Tibial artery (tissue), 4 donors: ENCODE measurements around the gene SLC22A3.
A peak's percentile ranks its signal among the peaks of the same experiment; 100 is the strongest.

Experiments
- DNase-seq, 2 donors: peaks; one replicate each; pipeline ENCODE4 v3.0.0-alpha.2; 2019
- H3K27ac ChIP-seq, 2 donors: fragments of 200-600 bp; sonication (generic) in 1 of 2; 1 replicate in 1 of 2; 2 replicates in 1 of 2; pipeline ENCODE4 v1.5.1; 2018 to 2019; ENCODE audit warnings: mild to moderate bottlenecking in 1 of 2
- H3K27me3 ChIP-seq, 2 donors: fragments of 200-600 bp; sonication (generic) in 1 of 2; one replicate each; pipeline versions ENCODE4 v1.5.1 to v1.6.0; 2016 to 2019
- H3K36me3 ChIP-seq, 3 donors: fragments of 200-600 bp; sonication (generic) in 2 of 3; one replicate each; pipeline ENCODE4 v1.5.1; 2016 to 2019; ENCODE audit warnings: mild to moderate bottlenecking in 2 of 3
- H3K4me1 ChIP-seq, 4 donors: fragments of 200-600 bp; sonication (generic) in 2 of 4; 1 replicate in 3 of 4; 2 replicates in 1 of 4; pipeline ENCODE4 v1.5.1; 2016 to 2019
- H3K4me3 ChIP-seq, 2 donors: fragments of 200-600 bp; sonication (generic) in 1 of 2; 1 replicate in 1 of 2; 2 replicates in 1 of 2; pipeline ENCODE4 v1.5.1; 2018 to 2019; ENCODE audit warnings: mild to moderate bottlenecking in 2 of 2
- H3K9me3 ChIP-seq, 3 donors: fragments of 200-600 bp; sonication (generic) in 1 of 3; one replicate each; pipeline ENCODE4 v1.5.1; 2016 to 2019
- CTCF ChIP-seq, 2 experiments: fragments of 200-600 bp in 1 of 2; fragments of 450-650 bp in 1 of 2; IDR thresholded peaks; one replicate each; pipeline ENCODE4 v1.5.1; 2017 to 2019; ENCODE audit warnings: antibody characterized with exemption in 2 of 2, mild to moderate bottlenecking in 1 of 2, moderate library complexity in 1 of 2
- intact Hi-C: fragments of 100-400 bp; cut with DNase I; formaldehyde crosslinking; loops from one replicate; pipeline ENCODE4 v1.15.0; 2023; ENCODE audit warnings: low total_unique reads

Gene SLC22A3

GRCh38 chr6:160330619-160331018 is 17.6 kb upstream of the SLC22A3 start:
- intact Hi-C loops, result no loop called here
- Histone ChIP-seq H3K9me3 (no peaks in the 10 kb centered on the region), H3K4me1 (peaks cover 0 to 55% (median 35%) of the 10 kb centered on the region in 4 donors), H3K4me3 (no peak overlapping the region), H3K36me3 (no peaks in the 10 kb centered on the region), H3K27me3 (no peaks in the 10 kb centered on the region), H3K27ac (peak overlapping the region; percentile 76 to 82)
- DNase-seq, result no peak
- TF ChIP-seq CTCF (IDR thresholded peaks at IDR 0.05), result no peak

- Histone ChIP-seq H3K4me3 (no peak overlapping the region), H3K27me3 (no peaks in the 10 kb centered on the region), H3K4me1 (peaks cover 0 to 55% (median 35%) of the 10 kb centered on the region in 4 donors), H3K9me3 (no peaks in the 10 kb centered on the region), H3K27ac (peak overlapping the region; percentile 76 to 82), H3K36me3 (no peaks in the 10 kb centered on the region)
- intact Hi-C loops, result no loop called here
- TF ChIP-seq CTCF (IDR thresholded peaks at IDR 0.05), result no peak
- DNase-seq, result no peak
Measured at GRCh38 chr6:160331204-160331603, 17.0 kb upstream of the SLC22A3 start.

DNA sequence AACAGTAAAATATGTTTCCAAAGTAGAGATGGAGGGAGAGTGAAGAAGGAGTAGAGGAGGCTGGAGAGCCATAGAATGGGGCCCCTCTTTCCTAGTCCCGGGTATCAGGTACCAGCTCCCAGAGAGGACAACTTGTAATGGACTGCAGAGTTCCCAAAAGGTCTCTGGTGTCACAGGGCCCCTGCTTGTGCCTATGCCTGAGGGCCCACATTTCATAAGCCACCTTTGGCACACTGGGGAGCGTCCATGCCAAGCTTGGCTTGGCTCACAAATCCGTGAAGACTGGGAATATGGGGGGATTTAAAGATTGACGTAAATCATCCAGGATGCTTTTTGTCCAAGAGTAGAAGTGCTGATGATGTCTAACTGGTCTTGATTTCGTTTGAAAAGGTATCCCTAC is 16.4 kb upstream of the SLC22A3 start:
- Histone ChIP-seq H3K9me3 (no peaks in the 10 kb centered on the region), H3K27me3 (no peaks in the 10 kb centered on the region), H3K27ac (peak overlapping the region in 1 of 2 donors; percentile 13), H3K4me1 (peaks cover 0 to 55% (median 35%) of the 10 kb centered on the region in 4 donors), H3K4me3 (no peak overlapping the region), H3K36me3 (no peaks in the 10 kb centered on the region)
- TF ChIP-seq CTCF (IDR thresholded peaks at IDR 0.05), result no peak
- intact Hi-C loops, result no loop called here
- DNase-seq, result no peak

GRCh38 chr6:160333101-160333500 is 15.1 kb upstream of the SLC22A3 start:
- TF ChIP-seq CTCF (IDR thresholded peaks at IDR 0.05), result no peak
- Histone ChIP-seq H3K36me3 (no peaks in the 10 kb centered on the region), H3K4me1 (peaks cover 0 to 52% (median 35%) of the 10 kb centered on the region in 4 donors), H3K9me3 (no peaks in the 10 kb centered on the region), H3K27me3 (no peaks in the 10 kb centered on the region), H3K4me3 (no peak overlapping the region), H3K27ac (no peak overlapping the region)
- intact Hi-C loops, result no loop called here
- DNase-seq, result no peak

DNA sequence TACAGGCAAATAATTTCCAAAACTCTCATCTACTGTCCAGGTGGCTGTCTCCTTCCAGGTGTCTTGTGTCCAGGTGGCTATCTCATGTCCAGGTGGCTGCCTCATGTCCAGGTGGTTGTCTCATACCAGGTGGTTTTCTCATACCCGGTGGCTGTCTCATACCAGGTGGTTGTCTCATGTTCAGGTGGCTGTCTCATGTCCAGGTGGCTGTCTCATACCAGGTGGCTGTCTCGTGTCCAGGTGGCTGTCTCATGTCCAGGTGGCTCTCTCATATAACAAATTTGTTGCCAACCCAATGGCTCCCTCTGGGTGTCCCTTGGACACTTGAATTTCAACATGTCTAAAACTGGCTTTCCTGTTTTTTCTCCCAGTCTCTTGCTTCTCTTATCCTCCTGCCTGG is 14.3 kb upstream of the SLC22A3 start:
- Histone ChIP-seq H3K27ac (no peak overlapping the region), H3K9me3 (no peaks in the 10 kb centered on the region), H3K36me3 (no peaks in the 10 kb centered on the region), H3K4me3 (no peak overlapping the region), H3K4me1 (peaks cover 0 to 44% (median 33%) of the 10 kb centered on the region in 4 donors), H3K27me3 (no peaks in the 10 kb centered on the region)
- no peak for TF ChIP-seq CTCF (IDR thresholded peaks at IDR 0.05)
- DNase-seq, result no peak
- intact Hi-C loops, result no loop called here

DNA sequence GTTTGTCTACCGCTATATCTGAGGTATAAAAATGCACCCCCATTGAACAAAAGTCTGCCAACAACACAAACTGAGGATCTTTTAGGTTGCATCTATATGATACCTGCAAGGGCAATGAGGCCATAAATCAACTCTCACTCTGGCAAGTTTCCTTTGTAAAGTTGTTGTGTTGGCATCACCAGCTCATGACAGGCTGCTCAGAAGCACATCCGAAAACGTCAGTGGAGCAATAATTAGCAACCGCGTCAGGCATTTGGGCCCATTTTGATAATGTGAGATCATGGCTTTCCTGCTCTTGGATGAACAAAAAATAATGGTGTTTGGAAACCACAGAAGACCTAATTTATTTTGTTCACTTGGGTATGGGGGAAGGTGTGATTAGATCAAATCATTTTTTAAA is 12.0 kb upstream of the SLC22A3 start:
- no peaks in the 10 kb centered on the region for H3K9me3 ChIP-seq
- no peak for TF ChIP-seq CTCF (IDR thresholded peaks at IDR 0.05)
- H3K4me3 ChIP-seq, result no peak overlapping the region
- no peak for DNase-seq
- no peaks in the 10 kb centered on the region for H3K27me3 ChIP-seq
- H3K4me1 ChIP-seq, result peaks cover 0 to 21% (median 10%) of the 10 kb centered on the region in 4 donors
- H3K27ac ChIP-seq, result no peak overlapping the region
- H3K36me3 ChIP-seq, result no peaks in the 10 kb centered on the region
- intact Hi-C loops, result no loop called here
